ENCODE results near the gene MYO5B.
A peak's percentile ranks its signal among the peaks of the same experiment; 100 is the strongest.
"Not testable (repeated sequence)": the region's sequence is repeated elsewhere in the genome, so short reads cannot be mapped to it uniquely, and the experiment has no call there.

MYO5B gene

GRCh38 chr18:49814147-49814499 is 380.8 kb downstream of the MYO5B start:
- no peak for DNase-seq
- Mint-ChIP-seq H3K4me1 (peaks cover 11 to 35% of the 10 kb centered on the region in 2 donors), H3K9me3 (peaks cover 4 to 7% of the 10 kb centered on the region in 2 donors), H3K4me3 (peak overlapping the region; percentile 95 to 100), H3K27me3 (no peaks in the 10 kb centered on the region), H3K36me3 (peaks cover 12 to 22% of the 10 kb centered on the region in 2 donors), H3K27ac (peak overlapping the region; percentile 95)
- ATAC-seq (replicated peaks): peak; percentile 42 to 53

DNA sequence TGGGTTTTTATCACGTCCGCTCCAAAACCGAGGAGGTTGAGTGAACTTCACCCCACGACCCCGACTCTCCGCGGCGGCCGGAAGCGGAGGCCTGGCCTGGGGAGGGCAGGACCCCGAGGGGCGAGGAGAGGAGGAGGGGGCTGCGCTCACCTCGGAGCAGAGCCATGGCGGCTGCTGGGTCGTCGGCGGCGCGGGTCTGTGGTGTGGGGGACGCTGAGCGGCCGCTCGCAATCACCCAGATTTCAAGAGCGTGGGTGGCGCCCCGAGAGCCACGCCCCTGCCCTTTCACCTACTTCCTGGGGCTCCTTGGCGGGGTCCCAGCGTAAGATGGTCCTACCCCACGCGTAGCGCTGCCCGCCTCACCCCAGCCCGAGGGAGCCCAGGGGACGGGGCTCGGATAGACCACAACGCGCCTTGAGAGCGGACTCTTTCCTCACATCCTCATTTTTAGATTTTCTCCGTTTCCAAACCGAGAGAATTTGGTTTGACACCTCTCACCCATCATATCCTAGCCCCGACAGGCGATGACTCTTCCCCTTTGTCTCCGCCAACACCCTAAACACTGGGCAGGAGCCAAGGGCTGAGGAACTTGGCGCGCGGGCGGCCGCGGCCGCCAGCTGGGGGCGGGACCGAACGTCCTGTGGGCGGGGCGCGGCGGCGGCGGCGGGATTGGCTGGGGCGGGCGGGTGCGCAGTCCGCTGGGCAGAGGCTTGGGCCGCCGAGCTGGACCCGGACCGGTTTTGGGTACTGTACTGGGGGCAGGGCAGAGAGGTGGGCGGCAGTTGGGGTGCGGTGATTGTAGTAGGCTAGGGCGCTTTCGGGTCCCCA is 381.4 kb downstream of the MYO5B start, which contains the start of gene ACAA2:
TSS of gene ACAA2 (minus strand) at position 215 of the 828 bp plus-strand sequence. CDS start at position 166, 49 bp downstream.
- H3K9me3 Mint-ChIP-seq: peaks cover 8 to 10% of the 10 kb centered on the region in 2 donors
- ATAC-seq (replicated peaks) (peak; percentile 92 to 93), DNase-seq (peak; percentile 76)
- peaks cover 15 to 28% of the 10 kb centered on the region in 2 donors for H3K36me3 Mint-ChIP-seq
- peaks cover 12 to 35% of the 10 kb centered on the region in 2 donors for H3K4me1 Mint-ChIP-seq
- no peaks in the 10 kb centered on the region for H3K27me3 Mint-ChIP-seq
- peak within 1 kb of the TSS; percentile 95 to 100 for H3K4me3 Mint-ChIP-seq
- peak within 1 kb of the TSS; percentile 95 for H3K27ac Mint-ChIP-seq

GRCh38 chr18:49813069-49813318 is 382.0 kb downstream of the MYO5B start:
- H3K9me3 Mint-ChIP-seq: peaks cover 11 to 12% of the 10 kb centered on the region in 2 donors
- peaks cover 12 to 35% of the 10 kb centered on the region in 2 donors for H3K4me1 Mint-ChIP-seq
- peaks cover 19 to 26% of the 10 kb centered on the region in 2 donors for H3K36me3 Mint-ChIP-seq
- DNase-seq (peak; percentile 19), ATAC-seq (replicated peaks) (peak; percentile 19 to 25)
- no peaks in the 10 kb centered on the region for H3K27me3 Mint-ChIP-seq
- peak overlapping the region; percentile 95 for H3K27ac Mint-ChIP-seq
- peak overlapping the region; percentile 95 to 100 for H3K4me3 Mint-ChIP-seq

- Mint-ChIP-seq H3K36me3 (peaks cover 18 to 21% of the 10 kb centered on the region in 2 donors), H3K4me3 (peak overlapping the region; percentile 95 to 100), H3K9me3 (peaks cover 11 to 12% of the 10 kb centered on the region in 2 donors), H3K4me1 (peaks cover 12 to 35% of the 10 kb centered on the region in 2 donors), H3K27ac (peak overlapping the region; percentile 95), H3K27me3 (no peaks in the 10 kb centered on the region)
- no peak for ATAC-seq (replicated peaks)
- DNase-seq: no peak
Observed at GRCh38 chr18:49812286-49813068, 382.5 kb downstream of the MYO5B start.

- Mint-ChIP-seq H3K27ac (no peak overlapping the region), H3K36me3 (peaks cover 17 to 18% of the 10 kb centered on the region in 2 donors), H3K27me3 (no peaks in the 10 kb centered on the region), H3K9me3 (peaks cover 11 to 12% of the 10 kb centered on the region in 2 donors), H3K4me1 (peaks cover 12 to 37% of the 10 kb centered on the region in 2 donors), H3K4me3 (no peak overlapping the region)
- DNase-seq: no peak
- ATAC-seq (replicated peaks): no peak
Observed at GRCh38 chr18:49811151-49811938, 383.6 kb downstream of the MYO5B start.

DNA sequence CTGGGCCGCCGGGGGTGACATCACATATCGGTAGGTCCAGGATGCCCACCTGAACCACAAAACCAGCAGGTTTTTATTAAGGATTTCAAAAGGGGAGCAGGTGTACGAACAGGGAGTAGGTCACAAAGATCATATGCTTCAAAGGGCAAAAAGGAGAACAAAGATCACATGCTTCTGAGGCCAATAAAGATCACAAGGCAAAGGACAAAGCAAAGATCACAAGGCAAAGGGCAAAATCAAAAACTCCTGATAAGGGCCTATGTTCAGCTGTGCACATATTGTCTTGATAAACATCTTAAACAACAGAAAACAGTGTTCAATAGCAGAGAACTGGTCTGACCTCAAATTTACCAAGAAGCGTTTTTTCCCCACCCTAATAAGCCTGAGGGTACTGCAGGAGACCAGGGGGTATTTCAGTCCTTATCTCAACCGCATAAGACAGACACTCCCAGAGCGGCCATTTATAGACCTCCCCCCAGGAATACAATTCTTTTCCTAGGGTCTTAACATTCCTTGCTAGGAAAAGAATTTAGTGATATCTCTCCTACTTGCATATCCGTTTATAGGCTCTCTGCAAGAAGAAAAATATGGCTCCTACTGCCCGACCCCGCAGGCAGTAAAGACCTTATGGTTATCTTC is 386.3 kb downstream of the MYO5B start:
- H3K4me3 Mint-ChIP-seq, H3K27ac Mint-ChIP-seq: not testable (repeated sequence)
- peaks cover 17 to 18% of the 10 kb centered on the region in 2 donors for H3K36me3 Mint-ChIP-seq

DNA sequence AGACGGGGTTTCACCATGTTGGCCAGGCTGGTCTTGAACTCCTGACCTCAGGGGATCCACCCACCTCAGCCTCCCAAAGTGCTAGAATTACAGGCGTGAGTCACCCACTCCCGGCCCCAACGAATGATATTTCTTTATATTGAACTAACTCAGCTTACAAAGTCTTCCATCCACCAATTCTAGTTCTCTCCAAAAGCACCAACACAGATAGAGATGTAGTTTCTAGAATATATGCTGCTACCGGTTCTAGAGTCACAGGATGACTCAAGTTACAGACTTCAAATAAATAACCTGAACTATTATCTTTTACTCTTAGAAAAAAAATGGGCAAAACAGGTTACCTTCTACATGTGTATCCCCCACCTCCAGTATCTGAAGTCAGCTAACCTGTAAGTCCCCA is 390.9 kb downstream of the MYO5B start:
- DNase-seq (no peak), ATAC-seq (replicated peaks) (no peak)
- Mint-ChIP-seq H3K4me1 (peaks cover 9 to 14% of the 10 kb centered on the region in 2 donors), H3K27ac (no peak overlapping the region), H3K36me3 (peaks cover 17% of the 10 kb centered on the region in 2 donors), H3K9me3 (peaks cover 4 to 7% of the 10 kb centered on the region in 2 donors), H3K27me3 (no peaks in the 10 kb centered on the region), H3K4me3 (no peak overlapping the region)

More for the DNA sequence above, 386.3 kb downstream of the MYO5B start:
- Mint-ChIP-seq H3K9me3 (peaks cover 11 to 12% of the 10 kb centered on the region in 2 donors), H3K4me1 (peaks cover 14 to 32% of the 10 kb centered on the region in 2 donors)
- not testable (repeated sequence) for DNase-seq; H3K27me3 Mint-ChIP-seq; ATAC-seq (replicated peaks)

GRCh38 chr18:49802623-49803022 is 392.3 kb downstream of the MYO5B start:
- no peak for DNase-seq
- H3K9me3 Mint-ChIP-seq: no peaks in the 10 kb centered on the region
- peaks cover 14% of the 10 kb centered on the region in 2 donors for H3K36me3 Mint-ChIP-seq
- H3K4me3 Mint-ChIP-seq: no peak overlapping the region
- ATAC-seq (replicated peaks): no peak
- no peak overlapping the region for H3K27ac Mint-ChIP-seq
- H3K27me3 Mint-ChIP-seq: no peaks in the 10 kb centered on the region
- H3K4me1 Mint-ChIP-seq: peaks cover 5 to 14% of the 10 kb centered on the region in 2 donors

- peaks cover 14 to 18% of the 10 kb centered on the region in 2 donors for H3K36me3 Mint-ChIP-seq
- H3K4me1 Mint-ChIP-seq; DNase-seq; ATAC-seq (replicated peaks); H3K27me3 Mint-ChIP-seq; H3K27ac Mint-ChIP-seq; H3K4me3 Mint-ChIP-seq; H3K9me3 Mint-ChIP-seq: not testable (repeated sequence)
Observed at GRCh38 chr18:49800491-49800890, 394.5 kb downstream of the MYO5B start.

- H3K27me3 Mint-ChIP-seq; H3K27ac Mint-ChIP-seq; H3K4me3 Mint-ChIP-seq; H3K9me3 Mint-ChIP-seq; H3K4me1 Mint-ChIP-seq; DNase-seq; ATAC-seq (replicated peaks): not testable (repeated sequence)
- peaks cover 17 to 22% of the 10 kb centered on the region in 2 donors for H3K36me3 Mint-ChIP-seq
Observed at GRCh38 chr18:49799806-49800205, 395.1 kb downstream of the MYO5B start.

DNA sequence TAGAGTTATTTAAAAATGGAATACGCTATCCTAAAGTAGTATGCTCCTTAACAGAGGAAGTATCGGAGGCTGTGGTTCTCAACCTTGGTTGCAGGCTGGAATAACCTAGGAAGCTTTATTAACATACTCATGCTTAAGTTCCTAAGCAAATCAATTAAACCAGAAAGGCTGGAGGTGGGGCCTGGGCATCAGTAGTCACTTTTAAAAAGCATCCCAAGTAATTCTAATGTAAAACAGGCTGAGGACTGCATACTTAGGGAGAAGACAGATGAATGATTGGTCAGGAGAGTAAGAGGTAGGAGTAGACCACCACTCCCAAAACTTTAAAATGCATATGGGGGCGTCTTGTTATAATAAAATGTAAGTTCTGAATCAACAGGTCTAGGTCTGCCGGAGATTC is 396.9 kb downstream of the MYO5B start:
- H3K9me3 Mint-ChIP-seq: no peaks in the 10 kb centered on the region
- DNase-seq: no peak
- no peak overlapping the region for H3K27ac Mint-ChIP-seq
- no peaks in the 10 kb centered on the region for H3K27me3 Mint-ChIP-seq
- peaks cover 23 to 25% of the 10 kb centered on the region in 2 donors for H3K36me3 Mint-ChIP-seq
- no peak overlapping the region for H3K4me3 Mint-ChIP-seq
- ATAC-seq (replicated peaks): no peak
- H3K4me1 Mint-ChIP-seq: no peaks in the 10 kb centered on the region

GRCh38 chr18:49795612-49796552 is 399.1 kb downstream of the MYO5B start:
- H3K9me3 Mint-ChIP-seq: no peaks in the 10 kb centered on the region
- H3K27me3 Mint-ChIP-seq: no peaks in the 10 kb centered on the region
- H3K27ac Mint-ChIP-seq: no peak overlapping the region
- DNase-seq (no peak), ATAC-seq (replicated peaks) (no peak)
- H3K4me1 Mint-ChIP-seq: no peaks in the 10 kb centered on the region
- peaks cover 24 to 25% of the 10 kb centered on the region in 2 donors for H3K36me3 Mint-ChIP-seq
- H3K4me3 Mint-ChIP-seq: no peak overlapping the region

- DNase-seq (no peak), ATAC-seq (replicated peaks) (no peak)
- no peak overlapping the region for H3K27ac Mint-ChIP-seq
- no peaks in the 10 kb centered on the region for H3K27me3 Mint-ChIP-seq
- H3K4me1 Mint-ChIP-seq: no peaks in the 10 kb centered on the region
- no peak overlapping the region for H3K4me3 Mint-ChIP-seq
- H3K36me3 Mint-ChIP-seq: peaks cover 31 to 33% of the 10 kb centered on the region in 2 donors
- no peaks in the 10 kb centered on the region for H3K9me3 Mint-ChIP-seq
Observed at GRCh38 chr18:49794743-49795142, 400.2 kb downstream of the MYO5B start.

Data from stimulated activated naive B cell treated with anti-CD40 and anti-IgM and Interleukin-4, amounts not matched to agents 10 μg/mL and 1 μg/mL and 100 μg/mL, for 72 hours (primary cell).